GM21367 (cell line): ENCODE measurements around the gene LHX4.

Experiments used
- ATAC-seq: cut with Tn5 transposase; IDR thresholded peaks from one replicate; pipeline ENCODE4 v1.9.1; 2021; ENCODE audit not compliant: unreplicated experiment

LHX4 gene

DNA sequence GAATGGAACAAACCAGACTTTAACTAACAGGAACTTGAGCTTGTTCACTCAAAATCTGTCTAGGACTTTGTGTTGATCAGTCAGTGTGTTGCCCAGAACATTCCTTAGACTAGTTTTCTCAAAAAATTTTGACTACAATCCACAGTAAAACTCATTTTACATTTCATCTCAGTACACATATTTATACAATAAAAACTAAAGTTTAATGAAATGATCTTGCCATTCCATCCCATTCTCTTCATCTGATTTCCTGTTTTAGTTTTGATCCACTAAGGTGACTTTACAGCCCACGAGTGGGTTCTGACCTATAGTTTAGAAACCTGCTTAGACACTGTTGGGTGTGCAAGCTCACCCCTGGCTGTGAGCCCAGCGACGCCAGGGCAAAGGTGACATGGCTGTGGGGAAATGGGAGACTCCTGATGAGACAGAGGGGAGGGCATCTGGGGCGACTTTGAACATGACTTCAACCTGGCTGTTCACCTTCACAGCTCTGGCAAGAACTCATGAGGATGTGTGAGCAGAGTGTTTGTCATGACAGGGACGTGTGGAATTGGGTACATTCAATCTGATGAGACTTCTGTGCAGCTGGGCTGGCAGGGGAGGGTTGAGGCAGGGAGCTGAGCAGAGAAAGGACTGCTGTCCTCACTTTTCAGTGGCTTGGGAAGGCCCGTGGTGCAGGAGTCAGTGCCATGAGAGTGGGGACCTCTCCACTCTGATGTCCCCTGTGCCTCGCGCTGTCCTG, 40.6 kb downstream of the LHX4 start:
- no peak for ATAC-seq

DNA sequence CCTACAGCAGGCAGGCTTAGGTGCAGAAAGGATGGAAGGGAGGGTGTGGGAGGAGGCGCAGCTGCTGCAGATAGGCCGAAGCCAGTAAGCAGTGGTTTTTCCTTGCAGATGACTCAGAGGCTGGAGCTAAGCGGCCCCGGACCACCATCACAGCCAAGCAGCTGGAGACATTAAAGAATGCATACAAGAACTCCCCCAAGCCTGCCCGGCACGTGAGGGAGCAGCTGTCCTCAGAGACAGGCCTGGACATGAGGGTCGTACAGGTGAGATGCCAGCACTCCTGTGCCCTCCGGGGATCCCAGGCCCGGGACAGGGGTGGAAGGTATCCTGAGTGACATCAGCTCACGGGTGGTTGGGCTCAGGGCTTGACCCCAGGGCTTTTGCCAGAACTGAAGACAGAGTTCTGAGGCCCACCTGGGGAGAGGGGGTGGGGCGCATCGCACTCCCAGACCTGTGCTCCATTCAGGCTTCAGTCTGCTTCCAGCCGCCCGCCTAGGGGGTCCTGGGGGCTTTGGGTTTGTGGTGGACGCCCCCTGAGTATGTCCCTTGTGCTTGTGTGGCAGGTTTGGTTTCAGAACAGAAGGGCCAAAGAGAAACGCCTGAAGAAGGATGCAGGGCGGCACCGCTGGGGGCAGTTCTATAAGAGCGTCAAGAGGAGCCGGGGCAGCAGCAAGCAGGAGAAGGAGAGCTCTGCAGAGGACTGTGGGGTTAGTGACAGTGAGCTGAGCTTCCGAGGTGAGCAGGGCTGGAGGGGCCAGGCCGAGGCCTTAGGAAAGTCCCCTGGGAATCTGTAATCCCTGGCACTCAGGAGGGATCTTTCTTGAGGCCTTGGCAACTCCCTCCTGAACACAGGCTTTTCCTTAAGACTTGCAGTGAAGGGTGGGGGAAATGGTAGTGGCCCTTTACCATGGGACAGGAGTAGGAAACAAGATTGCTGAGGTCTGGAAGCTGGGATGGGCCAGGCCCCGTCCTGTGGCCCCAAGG, 41.5 kb downstream of the LHX4 start:
- ATAC-seq: no peak

- ATAC-seq: no peak
These were observed 42.3 kb downstream of the LHX4 start for GRCh38 chr1:180272395-180272794.

- ATAC-seq: no peak
These were observed 43.0 kb downstream of the LHX4 start for GRCh38 chr1:180273066-180273465.

GRCh38 chr1:180274221-180274620, 44.2 kb downstream of the LHX4 start:
- ATAC-seq: no peak

DNA sequence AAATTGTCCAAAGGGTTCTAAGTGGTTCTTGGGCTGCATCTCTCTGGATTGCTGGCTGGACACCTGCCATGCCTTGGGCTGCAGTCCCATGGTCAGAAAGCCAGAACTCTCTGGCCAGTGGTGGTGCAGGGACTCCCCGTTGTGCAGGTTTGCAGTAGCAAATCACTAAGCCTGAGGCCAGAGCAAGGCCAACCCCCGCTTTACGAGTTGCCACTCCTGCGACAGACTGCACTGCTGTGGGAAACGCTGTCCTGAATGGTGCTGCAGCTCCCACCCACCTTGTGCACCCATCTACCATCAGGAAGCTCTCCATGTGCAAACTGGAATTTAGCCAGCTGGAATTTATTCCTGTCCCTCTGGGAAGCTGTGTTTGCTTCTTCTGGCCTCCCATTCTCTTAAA, 45.7 kb downstream of the LHX4 start:
- ATAC-seq: no peak

DNA sequence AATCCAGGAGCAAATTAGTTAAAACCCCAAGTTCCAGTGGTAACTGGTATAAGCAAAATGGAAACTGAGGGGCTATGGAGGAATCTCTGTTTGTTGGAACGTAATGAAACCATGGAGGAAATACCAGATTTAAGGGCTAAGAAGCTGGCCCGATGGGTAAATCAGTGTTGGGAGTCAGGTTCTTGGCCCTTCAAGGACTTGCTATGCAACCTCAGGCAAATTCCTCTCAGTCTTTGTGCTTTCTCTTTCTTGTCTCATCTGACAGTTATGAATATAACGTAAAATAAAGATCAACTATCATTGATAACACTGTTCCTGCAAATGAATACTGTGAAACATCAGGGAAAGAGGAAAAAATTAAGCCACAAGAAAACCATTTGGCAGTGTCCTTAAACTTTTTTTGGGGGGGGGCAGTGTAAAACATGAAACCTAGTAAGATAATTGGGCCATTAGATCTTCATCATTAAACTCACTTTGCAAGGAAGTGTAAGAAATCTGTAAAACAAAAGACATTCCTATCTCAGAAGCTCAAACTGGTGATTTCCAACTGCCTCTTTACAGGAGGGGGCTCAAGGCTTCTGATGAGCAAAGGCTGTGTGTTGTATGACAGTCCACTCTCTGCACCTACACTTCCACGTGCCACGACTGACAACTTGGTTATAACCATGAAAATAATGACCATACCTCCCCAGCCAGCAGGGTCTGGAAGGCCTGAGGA, 47.6 kb downstream of the LHX4 start:
- no peak for ATAC-seq

- ATAC-seq: no peak
These were observed 48.1 kb downstream of the LHX4 start for GRCh38 chr1:180278194-180278515.

GRCh38 chr1:180278596-180279395, 48.7 kb downstream of the LHX4 start:
- no peak for ATAC-seq

- no peak for ATAC-seq
These were observed 49.6 kb downstream of the LHX4 start for GRCh38 chr1:180279651-180280050.

DNA sequence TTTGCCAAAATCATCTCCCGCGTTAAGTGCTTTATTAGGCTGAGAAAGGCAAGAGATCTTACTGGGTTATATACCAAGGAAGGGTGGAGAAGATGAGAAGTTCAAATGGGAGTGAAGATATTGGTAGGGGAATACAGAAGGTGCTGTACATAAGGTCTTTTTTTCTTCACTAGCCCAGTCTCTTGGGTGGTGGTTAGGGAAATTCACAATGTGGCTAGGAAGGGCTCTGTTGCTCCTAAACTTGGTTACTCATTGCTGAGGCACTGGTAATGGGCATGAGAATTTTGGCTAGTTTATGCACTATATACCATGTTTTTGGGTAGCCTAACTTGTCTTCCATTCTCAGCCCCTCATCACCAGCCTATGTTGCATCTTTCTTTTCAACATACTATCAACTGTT, 50.6 kb downstream of the LHX4 start:
- no peak for ATAC-seq

DNA sequence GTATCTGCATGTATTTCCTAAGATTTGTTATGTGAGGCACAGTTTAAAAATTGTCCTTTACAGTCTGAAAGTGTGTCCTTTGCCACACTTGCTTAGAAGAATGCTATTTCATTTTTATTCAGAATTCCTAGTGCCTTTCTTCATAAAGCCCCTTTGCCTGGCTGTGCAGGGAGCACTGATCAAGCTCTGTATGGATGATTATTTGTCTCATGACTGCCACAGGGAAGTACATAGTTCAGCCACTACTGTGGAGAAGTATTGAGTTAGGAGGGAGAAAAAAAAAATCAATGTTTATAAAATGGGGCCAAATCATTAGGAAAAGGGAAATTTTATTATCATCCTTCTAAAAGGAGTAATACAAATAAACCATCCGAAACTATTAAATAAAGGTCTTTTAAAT, 51.4 kb downstream of the LHX4 start:
- ATAC-seq: no peak

DNA sequence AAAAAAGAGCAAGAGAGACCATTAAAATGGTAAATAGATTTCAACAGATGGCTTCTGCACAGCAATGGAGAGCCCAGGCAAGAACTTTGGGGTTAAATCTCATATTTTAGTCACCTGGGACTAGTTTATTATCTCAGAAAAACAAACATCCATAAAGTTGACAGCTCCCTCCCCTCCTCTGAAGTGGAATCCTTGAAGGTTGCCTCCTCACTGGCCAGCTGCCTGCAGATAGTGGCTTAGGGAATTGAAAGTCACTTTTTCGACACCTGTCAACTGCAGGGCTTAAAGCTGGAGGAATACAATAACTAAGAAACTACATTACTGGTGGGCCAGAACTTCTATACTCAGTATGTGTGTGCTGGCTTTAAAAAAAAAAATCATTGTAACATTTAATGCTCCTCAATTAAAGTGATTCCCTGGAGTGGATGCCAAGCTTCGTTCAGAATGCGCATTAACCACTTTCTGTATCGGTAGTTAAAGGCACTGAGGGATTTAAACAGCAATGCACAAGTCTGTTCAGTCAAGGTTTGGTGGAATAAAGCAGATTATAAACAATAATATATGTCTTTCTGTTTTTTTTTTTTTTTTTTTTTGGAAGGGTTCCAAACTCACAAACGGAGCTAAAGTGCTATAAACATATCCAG, 52.5 kb downstream of the LHX4 start:
- ATAC-seq: no peak

- no peak for ATAC-seq
These were observed 53.0 kb downstream of the LHX4 start for GRCh38 chr1:180283098-180283497.

GRCh38 chr1:180286417-180286816, 56.4 kb downstream of the LHX4 start:
- ATAC-seq: no peak

- ATAC-seq: no peak
These were observed 58.1 kb downstream of the LHX4 start for GRCh38 chr1:180287988-180288705.

GRCh38 chr1:180288940-180289339, 58.9 kb downstream of the LHX4 start:
- ATAC-seq: no peak

- no peak for ATAC-seq
These were observed 60.4 kb downstream of the LHX4 start for GRCh38 chr1:180290265-180291001.

DNA sequence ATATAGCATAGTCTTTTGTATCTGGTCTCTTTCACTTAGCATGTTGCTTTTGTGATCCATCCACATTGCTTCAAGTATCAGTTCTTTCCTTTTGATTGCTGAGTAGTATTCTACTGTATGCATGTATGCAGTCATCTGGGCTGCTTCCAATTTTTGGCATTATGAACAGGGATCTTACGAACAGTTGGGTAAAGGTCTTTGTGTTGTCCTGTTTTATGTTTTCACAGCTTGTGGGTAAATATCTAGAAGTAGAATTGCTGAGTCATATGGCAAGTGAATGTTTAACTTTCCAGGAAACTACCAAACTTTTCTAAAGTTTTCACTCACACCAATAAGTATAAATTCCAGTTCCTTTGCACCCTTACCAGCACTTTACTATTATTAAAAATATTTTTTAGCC, 60.9 kb downstream of the LHX4 start:
- no peak for ATAC-seq
